K562 (cell line): Measurements from ENCODE around the gene TRAP1. TPM values are rescaled to one million over a fixed set of nuclear protein-coding genes. Genes with fewer than 3 reads are reported as not detected.

ENCODE experiments used
- ASH1L ChIP-seq: fragments of 450-650 bp; IDR thresholded peaks from 2 replicates; pipeline ENCODE4 v1.6.1; 2018; ENCODE audit warnings: borderline replicate concordance, mild to moderate bottlenecking, low read depth; ENCODE audit not compliant: partially characterized antibody
- BRD4 ChIP-seq: fragments of 200-600 bp; sonication (generic); IDR thresholded peaks from 2 replicates; pipeline ENCODE4 v1.6.1; 2017; ENCODE audit warnings: inconsistent platforms
- FOXJ2 ChIP-seq: fragments of 200-800 bp; sonication (Bioruptor generic); IDR thresholded peaks from 2 replicates; pipeline ENCODE4 v1.6.1; 2016; ENCODE audit warnings: missing genetic modification characterization, missing compliant biosample characterization
- HDAC3 ChIP-seq: fragments of 450-650 bp; IDR thresholded peaks from 2 replicates; pipeline ENCODE4 v1.6.1; 2018; ENCODE audit warnings: borderline replicate concordance, mild to moderate bottlenecking, moderate library complexity; ENCODE audit not compliant: partially characterized antibody
- KDM2B ChIP-seq: fragments of 250-450 bp; sonication (Bioruptor Pico); IDR thresholded peaks from 2 replicates; pipeline ENCODE4 v1.8.0; 2021; ENCODE audit warnings: mild to moderate bottlenecking, moderate library complexity
- OTX1 ChIP-seq: fragments of 450-650 bp; formaldehyde crosslinking; IDR thresholded peaks from 2 replicates; pipeline ENCODE4 v1.4.0; 2022; ENCODE audit warnings: mild to moderate bottlenecking
- PCBP2 ChIP-seq: fragments of 200-400 bp; formaldehyde crosslinking; IDR thresholded peaks from 2 replicates; pipeline ENCODE4 v1.6.1; 2018; ENCODE audit warnings: low read length, low read depth, mild to moderate bottlenecking, moderate library complexity; ENCODE audit not compliant: poor library complexity, severe bottlenecking
- PURB ChIP-seq: sonication (generic); formaldehyde crosslinking; IDR thresholded peaks from 2 replicates; pipeline ENCODE4 v1.9.0; 2021; ENCODE audit warnings: low read depth, mild to moderate bottlenecking, missing genetic modification reagents
- RAD51 ChIP-seq: fragments of 450-650 bp; IDR thresholded peaks from 2 replicates; pipeline ENCODE4 v1.7.1; 2016; ENCODE audit warnings: low read depth, mild to moderate bottlenecking, borderline replicate concordance
- SMARCB1 ChIP-seq: IDR thresholded peaks from 2 replicates; pipeline ENCODE4 v1.6.1; 2011; ENCODE audit warnings: improper control_type of control experiment, low read depth; ENCODE audit not compliant: insufficient read length
- SMC3 ChIP-seq: conservative IDR thresholded peaks from 2 replicates; pipeline ENCODE4 v1.6.1; 2011; ENCODE audit warnings: low read depth, low read length, improper control_type of control experiment; ENCODE audit not compliant: insufficient read depth
- TOE1 ChIP-seq, 2 experiments: fragments of 450-650 bp in 1 of 2; sonication (generic) in 1 of 2; formaldehyde crosslinking in 1 of 2; IDR thresholded peaks; 2 replicates each; pipeline versions ENCODE4 v1.7.1 to v1.8.0; 2016 to 2022; ENCODE audit warnings: borderline replicate concordance in 2 of 2, mild to moderate bottlenecking in 2 of 2, antibody characterized with exemption in 1 of 2, inconsistent platforms in 1 of 2, low read depth in 1 of 2, missing genetic modification reagents in 1 of 2, moderate library complexity in 1 of 2
- YY1 ChIP-seq, 3 experiments: IDR thresholded peaks; 2 replicates each; pipeline ENCODE4 v1.6.1; 2011; ENCODE audit warnings: low read length in 2 of 3, mild to moderate bottlenecking in 2 of 3, moderate library complexity in 2 of 3, borderline replicate concordance in 1 of 3, control low read depth in 1 of 3, low read depth in 1 of 3; ENCODE audit not compliant: insufficient read depth in 3 of 3, insufficient replicate concordance in 2 of 3, control insufficient read depth in 1 of 3, insufficient read length in 1 of 3; ENCODE audit errors: extremely low read depth in 1 of 3
- ZNF280A ChIP-seq: fragments of 450-650 bp; IDR thresholded peaks from 2 replicates; pipeline ENCODE4 v1.6.1; 2018; ENCODE audit warnings: mild to moderate bottlenecking, low read depth; ENCODE audit not compliant: partially characterized antibody
- ZNF384 ChIP-seq: IDR thresholded peaks from 2 replicates; pipeline ENCODE4 v1.6.1; 2012; ENCODE audit warnings: low read depth, low read length, improper control_type of control experiment
- ZNF507 ChIP-seq: conservative IDR thresholded peaks from 2 replicates; pipeline ENCODE4 v1.6.1; 2017; ENCODE audit warnings: missing genetic modification characterization, missing compliant biosample characterization
- ZNF584 ChIP-seq: fragments of 200-800 bp; sonication (Bioruptor generic); IDR thresholded peaks from 2 replicates; pipeline ENCODE4 v1.6.1; 2016; ENCODE audit warnings: low read depth, mild to moderate bottlenecking, missing genetic modification characterization, missing compliant biosample characterization
- ZNF589 ChIP-seq: fragments of 200-800 bp; sonication (Bioruptor generic); IDR thresholded peaks from 2 replicates; pipeline ENCODE4 v1.6.1; 2016; ENCODE audit warnings: low read depth, missing genetic modification characterization, missing compliant biosample characterization
- ZNF639 ChIP-seq, 2 experiments: fragments of 200-800 bp in 1 of 2; sonication (Bioruptor generic) in 1 of 2; sonication (generic) in 1 of 2; formaldehyde crosslinking in 1 of 2; IDR thresholded peaks in 1 of 2; conservative IDR thresholded peaks in 1 of 2; 2 replicates each; pipeline versions ENCODE4 v1.5.0 to v1.6.1; 2016 to 2020; ENCODE audit warnings: missing compliant biosample characterization in 1 of 2, missing genetic modification characterization in 1 of 2, missing genetic modification reagents in 1 of 2
- polyA plus RNA-seq, 8 experiments: library from polyadenylated mRNA; depleted of rRNA in 4 of 8; stranded (reverse) in 5 of 8; unstranded in 3 of 8; fragments of >200 nt; fragmentation: Nextera tagmentation in 2 of 8; fragmentation: Illumina TruSeq in 1 of 8; extraction: Ambion mirVana in 2 of 8; extraction: Trizol in 1 of 8; gene quantifications; 2 replicates each; pipeline versions ENCODE4 v1.2.1 to v1.2.3, GENCODE V29; 2011 to 2014; ENCODE audit warnings: inconsistent platforms in 1 of 8, missing spikeins in 1 of 8
- total RNA-seq, 7 experiments: library from RNA; depleted of rRNA in 6 of 7; stranded (reverse); fragments of >200 nt in 6 of 7; fragmentation: Illumina TruSeq in 2 of 7; extraction: Trizol in 2 of 7; gene quantifications; 2 replicates each; pipeline versions ENCODE4 v1.2.1 to v1.2.3, GENCODE V29; 2011 to 2021; ENCODE audit warnings: low replicate concordance in 1 of 7
- TF ChIP-seq, protein P1 (sequence below): fragments of 250-450 bp; sonication (Bioruptor Pico); IDR thresholded peaks from 2 replicates; pipeline ENCODE4 v1.5.0; 2020; ENCODE audit warnings: mild to moderate bottlenecking, borderline replicate concordance

TRAP1 gene
- total and polyA plus RNA-seq, 9 of the 15 experiments (the other 6 are each of a cell fraction or from before 2014, with no cell fraction given), result 19.1 to 436 (median 301) TPM

DNA sequence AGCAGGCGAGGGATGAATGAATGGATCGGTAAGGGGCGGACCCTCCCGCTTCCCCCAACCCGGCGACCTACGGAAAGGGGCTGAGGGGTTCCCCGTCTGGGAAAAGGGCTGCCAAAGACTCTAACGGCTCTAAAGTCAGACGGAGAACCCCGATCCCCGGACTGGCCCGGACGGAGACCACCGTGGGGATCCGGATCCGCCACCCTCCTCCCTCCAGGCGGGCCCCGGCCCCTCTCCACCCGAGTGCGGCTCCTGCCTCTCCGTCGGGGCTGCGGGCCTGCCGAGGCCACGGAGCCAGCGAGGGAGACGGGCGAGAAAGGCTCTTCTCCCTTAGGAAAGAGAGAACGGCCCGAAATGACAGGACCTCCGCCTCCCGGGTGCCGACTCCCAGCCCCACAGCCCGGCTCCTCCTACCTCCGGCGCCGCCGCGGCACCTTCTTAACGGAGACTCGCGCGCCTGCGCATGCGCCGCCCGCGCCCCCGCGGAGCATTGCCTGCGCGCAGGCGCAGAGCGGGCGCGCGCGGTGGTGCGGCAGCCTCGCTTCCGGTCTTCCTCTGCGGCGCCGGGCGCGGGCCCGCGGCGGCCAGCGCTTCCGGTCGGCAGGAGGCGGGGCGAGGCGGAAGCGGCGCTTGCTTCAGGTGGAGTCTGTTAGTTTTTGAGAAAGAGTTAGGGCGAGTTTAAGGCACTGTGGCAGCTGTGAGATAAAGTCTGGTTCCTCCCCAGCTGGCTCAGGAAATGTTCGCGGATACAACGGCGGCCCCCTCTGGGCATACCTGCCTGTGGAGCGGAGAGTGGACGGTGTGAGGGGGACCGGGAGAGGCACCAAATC, 106.0 kb downstream of the TRAP1 start, which contains the start of gene SLX4 (continued):
- TF ChIP-seq, protein P1, sequence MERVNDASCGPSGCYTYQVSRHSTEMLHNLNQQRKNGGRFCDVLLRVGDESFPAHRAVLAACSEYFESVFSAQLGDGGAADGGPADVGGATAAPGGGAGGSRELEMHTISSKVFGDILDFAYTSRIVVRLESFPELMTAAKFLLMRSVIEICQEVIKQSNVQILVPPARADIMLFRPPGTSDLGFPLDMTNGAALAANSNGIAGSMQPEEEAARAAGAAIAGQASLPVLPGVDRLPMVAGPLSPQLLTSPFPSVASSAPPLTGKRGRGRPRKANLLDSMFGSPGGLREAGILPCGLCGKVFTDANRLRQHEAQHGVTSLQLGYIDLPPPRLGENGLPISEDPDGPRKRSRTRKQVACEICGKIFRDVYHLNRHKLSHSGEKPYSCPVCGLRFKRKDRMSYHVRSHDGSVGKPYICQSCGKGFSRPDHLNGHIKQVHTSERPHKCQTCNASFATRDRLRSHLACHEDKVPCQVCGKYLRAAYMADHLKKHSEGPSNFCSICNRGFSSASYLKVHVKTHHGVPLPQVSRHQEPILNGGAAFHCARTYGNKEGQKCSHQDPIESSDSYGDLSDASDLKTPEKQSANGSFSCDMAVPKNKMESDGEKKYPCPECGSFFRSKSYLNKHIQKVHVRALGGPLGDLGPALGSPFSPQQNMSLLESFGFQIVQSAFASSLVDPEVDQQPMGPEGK, result no peak
- TF ChIP-seq TOE1 (IDR thresholded peaks at IDR 0.05; ENCODE audit: borderline replicate concordance) (no peak), TOE1 (CRISPR knock-in tag; IDR thresholded peaks at IDR 0.05; ENCODE audit: borderline replicate concordance, low read depth) (no peak), KDM2B (CRISPR knock-in tag) (peak; percentile 37; the same call in 1 of the 2 replicates), PCBP2 (no peak), PURB (no peak), SMC3 (no peak), YY1 (IDR thresholded peaks at IDR 0.05; ENCODE audit: borderline replicate concordance in 1 of 3, control insufficient read depth in 1 of 3, extremely low read depth in 1 of 3, insufficient read depth in 3 of 3, insufficient read length in 1 of 3, insufficient replicate concordance in 2 of 3, low read depth in 1 of 3, low read length in 2 of 3) (no peak), ZNF384 (no peak; the same call in 1 of the 2 replicates), HDAC3 (no peak), FOXJ2 (tag) (no peak), RAD51 (no peak), BRD4 (no peak), ZNF584 (no peak), ZNF639 (CRISPR knock-in tag; conservative IDR thresholded peaks at IDR 0.05 in 1 of 2, IDR thresholded peaks at IDR 0.05 in 1 of 2) (no peak), OTX1 (CRISPR knock-in tag) (peak; percentile 80), ZNF280A (no peak), ZNF589 (CRISPR knock-in tag) (no peak), ASH1L (no peak), SMARCB1 (no peak), ZNF507 (tag) (no peak)
